Hematopoietic multipotent progenitor cell treated with erythropoietin and hydrocortisone succinate and interleukin-3 and kit ligand, for 6 days (in vitro differentiated cells): ENCODE measurements around the gene ADAM10.
"Not testable (repeated sequence)": the region's sequence is repeated elsewhere in the genome, so short reads cannot be mapped to it uniquely, and the experiment has no call there.

Source experiments
- DNase-seq: peaks from one replicate; pipeline ENCODE4 v3.0.0-alpha.2; 2015

Gene ADAM10

DNA sequence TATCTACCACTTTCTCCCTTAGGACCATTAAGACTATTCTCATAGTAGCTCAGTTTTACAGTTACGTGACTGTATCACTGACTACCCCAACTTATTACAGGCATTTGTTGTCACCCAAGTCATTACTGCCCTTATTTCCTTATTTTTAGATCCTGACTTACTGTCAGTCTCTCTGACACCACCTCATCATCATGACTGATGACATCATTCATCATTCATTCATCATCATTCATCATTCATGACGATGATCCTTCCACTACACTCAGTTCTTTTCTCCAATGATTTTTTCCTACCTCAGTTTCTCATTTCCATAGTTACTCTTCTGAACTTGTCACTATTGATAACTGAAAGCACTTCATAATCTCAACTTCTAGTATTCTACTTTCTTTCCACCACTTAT is 83.8 kb downstream of the ADAM10 start:
- no peak for DNase-seq

GRCh38 chr15:58650102-58650501 is 99.4 kb downstream of the ADAM10 start:
- no peak for DNase-seq

DNA sequence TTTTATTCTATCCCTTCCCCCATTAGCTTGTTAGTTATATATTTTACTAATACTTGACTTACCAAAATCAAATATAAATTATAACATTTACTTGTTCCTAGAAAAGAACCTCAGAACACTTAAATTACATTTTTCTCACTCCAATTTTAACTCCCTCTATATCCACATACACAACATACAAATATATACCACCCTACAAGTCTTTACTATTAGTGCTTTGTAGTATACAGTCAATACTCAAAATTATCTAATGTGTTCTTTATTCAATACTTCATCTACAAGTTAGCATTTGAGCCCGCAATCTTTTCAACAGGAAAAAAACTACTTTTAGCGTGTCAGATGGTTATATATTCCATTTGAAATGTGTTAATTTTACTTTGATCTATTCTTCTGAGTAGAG is 100.3 kb downstream of the ADAM10 start:
- no peak for DNase-seq

DNA sequence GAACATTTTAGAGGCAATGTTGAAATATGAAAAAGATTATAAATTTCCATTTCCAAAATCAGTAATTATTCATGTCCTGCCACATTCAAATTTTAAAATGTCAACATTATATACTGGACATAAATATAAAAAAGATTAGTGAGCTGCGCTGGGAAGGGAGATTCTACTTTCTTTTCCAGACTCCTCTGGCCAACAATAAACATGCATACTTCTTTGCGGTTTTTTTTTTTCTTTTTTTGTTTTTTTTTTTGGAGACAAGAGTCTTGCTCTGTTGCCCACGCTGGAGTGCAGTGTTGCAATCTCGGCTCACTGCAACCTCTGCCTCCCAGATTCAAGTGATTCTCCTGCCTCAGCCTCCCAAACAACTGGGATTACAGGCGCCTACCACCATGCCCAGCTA is 105.5 kb downstream of the ADAM10 start:
- no peak for DNase-seq

DNA sequence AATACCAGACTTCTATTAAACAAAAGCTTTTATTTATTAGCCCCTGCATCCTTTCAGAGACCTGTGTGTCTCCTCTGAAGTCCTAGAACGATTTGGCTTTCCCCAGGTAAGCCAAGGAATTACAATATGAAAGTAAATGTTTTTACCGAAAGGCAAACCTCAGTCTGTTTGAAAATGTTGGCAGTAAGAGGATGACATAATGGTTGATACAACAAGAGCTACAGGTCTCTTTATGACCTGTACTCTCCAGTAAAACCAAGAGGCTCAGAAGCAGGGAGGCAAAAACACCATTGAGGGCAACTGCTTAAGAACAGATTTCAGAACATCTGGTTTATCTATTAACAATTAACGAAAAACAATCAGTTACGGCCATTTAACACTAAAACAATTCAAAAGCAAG is 107.8 kb downstream of the ADAM10 start:
- no peak for DNase-seq

DNA sequence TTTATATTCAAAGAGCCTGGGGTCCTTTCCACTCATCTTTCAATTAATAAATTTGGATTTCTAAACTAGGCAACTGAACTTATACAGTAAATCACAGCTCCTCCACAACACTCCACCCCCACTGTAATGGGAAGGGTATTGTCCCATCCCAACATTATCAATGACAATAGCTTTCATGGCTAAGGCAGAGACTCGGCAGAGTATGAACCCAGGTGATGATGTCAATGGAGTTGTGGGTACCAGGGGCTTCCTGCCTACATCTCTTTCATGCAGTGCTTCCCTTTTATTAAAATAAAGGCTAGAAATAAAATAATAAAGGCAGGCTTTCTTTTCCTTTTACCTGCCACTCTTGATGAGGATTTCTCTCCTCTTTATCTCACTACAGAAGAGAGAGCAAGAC is 109.5 kb downstream of the ADAM10 start:
- DNase-seq, result no peak

GRCh38 chr15:58639002-58639756 is 110.3 kb downstream of the ADAM10 start:
- no peak for DNase-seq

DNA sequence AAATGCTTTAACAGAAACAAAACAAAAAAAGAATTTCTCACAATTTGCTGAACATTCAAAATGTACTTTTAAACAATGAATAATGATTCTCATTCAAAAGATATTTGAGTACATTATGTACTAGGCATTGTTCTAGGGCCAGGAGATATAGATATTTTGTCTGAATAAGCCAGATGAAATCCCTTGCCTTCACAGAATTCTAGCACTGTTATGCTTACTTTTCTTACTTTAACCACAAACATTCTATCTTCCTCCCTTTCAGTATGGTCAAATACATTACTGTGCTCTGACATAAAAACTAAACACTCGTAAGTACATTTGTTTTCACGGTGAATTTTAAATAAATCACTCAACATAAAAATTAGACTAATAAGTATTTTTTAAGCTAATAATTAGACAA is 116.7 kb downstream of the ADAM10 start:
- DNase-seq, result no peak

DNA sequence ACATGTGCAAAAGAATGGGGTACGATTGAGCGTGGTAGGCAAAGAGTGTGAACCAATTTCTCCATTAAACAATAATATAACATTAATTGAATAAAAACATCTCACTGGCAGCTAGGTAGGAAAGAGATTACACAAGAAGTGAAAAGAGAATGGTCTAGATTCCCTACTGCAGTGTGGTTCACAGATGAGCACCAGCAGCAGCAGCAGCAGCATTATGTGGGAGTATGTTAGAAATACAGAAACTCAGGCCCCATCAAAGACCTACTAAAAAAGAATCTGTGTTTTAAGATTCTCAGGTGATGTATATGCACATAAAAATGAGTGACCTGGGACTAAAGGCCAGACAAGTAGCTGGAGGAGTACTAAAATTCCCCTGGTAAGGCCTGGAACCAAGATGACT is 118.2 kb downstream of the ADAM10 start:
- DNase-seq, result no peak

DNA sequence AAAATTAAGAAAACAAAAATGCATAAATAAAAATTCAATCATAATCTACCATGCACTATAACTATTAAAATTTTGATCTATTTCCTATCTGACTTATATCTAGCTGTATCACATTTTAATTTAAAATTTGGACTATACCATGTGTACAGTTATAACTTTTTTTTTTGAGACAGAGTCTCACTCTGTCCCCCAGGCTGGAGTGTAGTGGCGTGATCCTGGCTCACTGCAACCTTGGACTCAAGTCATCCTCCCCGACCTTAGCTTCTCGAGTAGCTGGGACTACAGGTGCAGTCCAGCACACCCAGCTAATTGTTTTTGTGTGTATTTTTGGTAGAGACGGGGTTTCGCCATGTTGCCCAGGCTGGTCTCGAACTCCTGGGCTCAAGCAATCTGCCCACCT is 119.9 kb downstream of the ADAM10 start:
- no peak for DNase-seq

DNA sequence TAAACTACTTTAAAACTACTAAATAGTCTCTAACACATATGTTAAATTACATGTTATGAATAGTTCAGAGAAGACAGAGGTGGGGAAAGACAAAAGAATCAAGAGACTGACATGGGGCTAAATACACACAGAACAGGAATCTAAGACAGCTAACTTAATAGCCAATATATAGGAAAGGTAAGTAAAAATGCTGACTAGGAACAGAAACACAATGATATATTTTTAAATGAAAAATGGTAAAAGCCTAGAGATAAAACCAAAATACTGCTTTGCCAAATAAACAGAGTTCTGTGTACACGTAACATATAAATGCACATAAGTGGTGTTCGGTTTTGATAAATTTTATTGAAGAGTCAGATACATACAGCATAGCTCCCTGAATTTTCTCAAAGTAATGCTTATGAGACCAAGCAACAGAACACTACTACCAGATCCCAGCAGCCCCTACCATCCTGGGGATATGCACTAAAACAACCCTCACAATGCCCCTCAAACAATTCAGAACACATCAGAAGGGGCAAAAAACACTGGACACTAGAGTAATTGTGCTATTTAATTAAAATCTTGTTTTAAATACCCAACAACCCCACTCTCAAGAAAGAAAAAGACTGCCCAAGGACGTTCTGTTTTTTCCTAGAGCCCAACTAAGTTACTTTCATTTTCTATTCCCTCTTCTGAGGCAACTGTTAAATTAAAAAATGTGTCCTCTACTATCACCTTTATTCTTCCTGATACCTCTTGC is 121.1 kb downstream of the ADAM10 start:
- peak; percentile 51 for DNase-seq

- peak; percentile 13 for DNase-seq
Measured at GRCh38 chr15:58627701-58628100, 121.8 kb downstream of the ADAM10 start.

GRCh38 chr15:58627046-58627445 is 122.5 kb downstream of the ADAM10 start:
- no peak for DNase-seq

- DNase-seq, result no peak
Measured at GRCh38 chr15:58626378-58626777, 123.1 kb downstream of the ADAM10 start.

DNA sequence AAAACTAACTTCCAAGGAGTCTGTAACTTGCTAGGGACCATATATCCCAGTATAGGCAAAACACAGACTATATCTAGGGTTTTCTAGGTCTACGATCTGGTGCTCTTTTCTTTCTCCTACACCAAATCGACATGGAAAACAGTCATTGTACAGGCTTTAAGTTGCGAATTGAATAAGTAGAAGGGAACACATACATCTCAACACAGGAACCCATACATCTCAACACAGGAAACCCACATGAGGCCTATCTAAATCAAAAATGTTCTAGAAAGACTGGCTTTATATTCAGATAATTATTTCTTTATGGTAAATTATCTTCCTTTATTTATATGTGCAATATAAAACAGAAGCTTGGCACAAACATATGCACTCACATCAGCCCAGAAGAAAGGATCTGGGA is 126.6 kb downstream of the ADAM10 start:
- no peak for DNase-seq

GRCh38 chr15:58620268-58620667 is 129.2 kb downstream of the ADAM10 start:
- not testable (repeated sequence) for DNase-seq

GRCh38 chr15:58616171-58616570 is 133.3 kb downstream of the ADAM10 start:
- DNase-seq, result no peak

- no peak for DNase-seq
Measured at GRCh38 chr15:58611731-58612676, 137.5 kb downstream of the ADAM10 start.

DNA sequence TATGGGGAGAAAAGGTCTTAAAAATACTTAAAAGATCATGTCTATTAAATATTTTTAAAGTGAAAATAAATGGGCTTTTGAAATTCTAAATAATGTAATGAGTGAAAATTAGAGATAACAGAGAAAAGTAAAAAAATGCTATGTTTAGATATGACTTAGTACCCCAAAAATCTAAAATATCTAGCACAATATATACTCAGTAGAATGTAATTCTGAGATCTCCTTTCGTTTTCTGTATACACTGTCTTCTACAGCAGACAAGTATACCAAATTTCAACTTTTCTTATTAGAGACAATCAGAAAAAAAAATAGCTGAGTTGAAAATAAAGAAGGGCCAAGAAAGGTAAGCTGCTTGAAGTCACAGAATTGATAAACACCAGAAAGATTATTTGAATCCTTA is 140.8 kb downstream of the ADAM10 start:
- no peak for DNase-seq

DNA sequence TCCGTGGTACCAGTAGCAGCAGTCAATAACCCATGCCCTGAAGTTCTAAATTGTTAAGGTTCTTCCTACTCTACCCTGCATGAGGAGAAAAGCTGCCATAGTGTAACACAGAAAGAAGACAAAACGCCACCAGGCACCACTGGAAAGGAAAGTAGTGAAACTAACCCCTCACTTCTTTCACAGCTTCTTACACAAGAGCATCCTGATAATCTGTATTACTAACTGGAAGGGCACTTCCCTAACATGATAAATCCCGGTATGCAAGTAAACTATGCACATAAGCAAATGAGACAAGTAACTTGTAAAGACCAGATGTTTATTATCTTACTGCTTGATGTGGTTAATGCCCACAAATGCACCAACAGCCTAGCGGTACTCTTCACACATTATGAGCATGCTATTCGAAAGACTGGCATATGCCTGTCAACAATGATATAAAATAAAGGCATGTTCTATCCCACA is 141.3 kb downstream of the ADAM10 start:
- peak; percentile 64 for DNase-seq

GRCh38 chr15:58606577-58607080 is 142.9 kb downstream of the ADAM10 start:
- DNase-seq, result no peak

DNA sequence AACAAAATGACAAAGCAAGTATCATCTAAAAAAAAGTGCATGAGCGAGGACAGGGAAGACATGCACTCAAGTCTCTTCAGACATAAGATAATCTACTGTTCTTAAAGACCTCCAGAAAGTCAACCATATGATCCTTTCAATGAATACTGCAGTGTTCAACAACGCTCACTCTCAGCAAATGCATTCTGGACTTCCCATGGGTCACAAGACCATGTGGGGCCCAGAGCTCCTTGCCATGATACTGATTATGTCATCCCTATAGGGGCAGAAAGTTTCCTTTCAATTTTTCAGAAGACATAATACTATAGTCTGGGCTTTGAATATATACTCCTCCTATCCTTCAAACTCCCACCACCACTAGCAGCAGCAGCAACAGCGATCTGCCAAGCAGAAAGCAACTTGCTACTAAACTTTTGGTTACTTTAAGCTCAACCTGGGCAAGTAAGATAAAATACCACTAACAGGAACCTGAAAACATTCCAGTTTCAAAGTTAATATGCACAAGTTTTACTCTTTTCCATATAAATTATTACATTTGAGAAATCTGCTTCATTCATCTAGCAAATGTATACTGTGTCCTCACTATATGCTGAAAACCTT is 143.5 kb downstream of the ADAM10 start:
- peak; percentile 36 for DNase-seq
